HG03103 (cell line): ENCODE measurements around the gene FAP.

ENCODE experiments used
- ATAC-seq: cut with Tn5 transposase; IDR thresholded peaks from one replicate; pipeline ENCODE4 v1.9.1; 2021; ENCODE audit warnings: low read depth; ENCODE audit not compliant: unreplicated experiment

FAP gene

GRCh38 chr2:162243294-162243693 lies at the start of gene FAP:
TSS of gene FAP (minus strand) at chr2:162243445. CDS start at chr2:162243327, 118 bp downstream.
- no peak for ATAC-seq

GRCh38 chr2:162291748-162292147 lies 48.5 kb upstream of the FAP start:
- no peak for ATAC-seq

GRCh38 chr2:162282765-162283425 lies 39.6 kb upstream of the FAP start:
- ATAC-seq, result no peak

DNA sequence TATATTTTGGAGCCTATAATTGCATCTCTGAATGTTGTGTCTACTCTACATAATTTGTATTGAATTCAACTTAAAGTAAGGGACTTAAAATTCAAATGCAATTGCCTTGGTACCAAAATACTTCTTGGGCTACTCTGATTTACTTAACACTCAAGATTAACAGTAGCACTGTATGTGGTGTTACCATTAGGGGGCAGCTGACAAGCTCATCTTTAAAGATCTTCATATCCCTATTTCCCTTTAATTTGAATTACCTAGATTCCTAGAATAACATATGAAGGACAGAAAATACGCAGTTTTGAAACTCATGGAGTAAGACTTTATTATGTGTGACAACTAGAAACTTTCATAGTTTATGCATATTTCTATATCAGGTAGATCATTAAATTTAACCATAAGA lies 37.4 kb upstream of the FAP start:
- no peak for ATAC-seq

- no peak for ATAC-seq
These were observed 34.1 kb upstream of the FAP start for GRCh38 chr2:162277381-162277780.

DNA sequence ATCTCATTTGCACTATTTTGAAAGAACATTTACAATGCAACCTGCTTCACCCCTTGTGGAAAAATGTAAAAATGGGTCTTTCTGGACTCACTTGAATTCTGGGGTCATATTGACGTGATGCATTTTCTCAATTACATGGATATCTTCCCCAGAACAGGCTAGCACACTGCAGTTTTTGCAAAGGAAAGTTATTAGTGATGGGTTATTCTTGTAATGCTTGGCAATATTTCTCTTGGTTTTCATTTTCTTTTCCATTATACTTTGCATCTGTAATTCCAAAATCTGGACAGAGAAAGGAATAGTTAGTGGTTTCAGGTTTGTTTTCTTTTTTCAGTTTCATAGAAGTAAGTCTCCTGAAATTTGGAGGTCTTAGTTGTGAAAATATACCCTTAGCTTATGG lies 24.8 kb upstream of the FAP start:
- no peak for ATAC-seq

GRCh38 chr2:162267496-162267895 lies 24.3 kb upstream of the FAP start:
- no peak for ATAC-seq

DNA sequence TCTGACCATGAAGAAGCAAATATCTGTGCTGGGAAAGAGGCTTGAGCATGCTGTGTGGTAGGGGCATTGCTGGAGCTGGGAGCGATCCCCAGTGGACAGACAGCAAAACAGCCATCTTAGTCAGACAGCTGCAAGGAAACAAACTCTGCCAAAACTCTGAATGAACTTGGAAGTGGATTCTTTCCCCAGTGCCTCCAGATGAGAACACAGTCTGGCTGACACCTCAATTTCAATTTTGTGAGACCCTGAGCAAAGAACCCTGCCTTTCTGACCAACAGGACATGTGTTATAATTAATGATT lies 23.2 kb upstream of the FAP start:
- no peak for ATAC-seq

DNA sequence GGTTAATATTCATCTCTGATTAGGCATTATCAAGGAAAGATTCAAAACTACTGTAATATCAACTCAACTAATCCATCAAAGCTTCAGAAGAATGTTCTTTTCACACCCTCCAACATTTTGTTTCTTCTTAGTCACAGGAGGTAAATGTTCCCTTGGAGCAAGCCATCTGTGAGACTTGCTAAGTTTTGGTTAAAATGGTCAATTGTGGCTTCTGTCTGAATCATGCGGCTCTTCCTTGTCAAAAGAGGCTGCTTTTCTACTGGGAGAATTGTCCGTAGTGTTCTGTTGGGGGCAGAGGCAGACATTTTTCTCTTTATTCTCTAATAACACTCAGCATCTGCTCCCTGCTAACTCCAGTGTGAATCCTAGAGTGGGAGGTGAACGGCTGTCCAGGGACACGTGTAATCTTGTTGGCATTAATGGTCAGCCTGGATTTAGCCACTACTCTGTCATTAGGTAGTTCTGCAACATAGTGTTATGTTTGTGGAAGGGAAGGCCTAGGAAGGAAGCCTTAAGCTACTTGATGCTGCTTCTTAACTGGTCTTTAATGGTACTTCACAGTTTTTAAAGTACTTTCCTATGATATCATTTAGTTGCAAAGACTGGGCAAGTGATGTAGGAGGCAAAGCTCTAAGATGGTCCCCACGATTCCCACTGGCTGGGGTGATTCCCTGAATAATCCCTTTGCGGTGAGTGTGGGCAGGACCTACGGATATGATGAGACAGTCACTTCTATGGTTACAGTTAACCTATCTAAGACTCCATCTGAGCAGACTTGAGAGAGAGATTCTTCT lies 22.6 kb upstream of the FAP start:
- ATAC-seq, result no peak

DNA sequence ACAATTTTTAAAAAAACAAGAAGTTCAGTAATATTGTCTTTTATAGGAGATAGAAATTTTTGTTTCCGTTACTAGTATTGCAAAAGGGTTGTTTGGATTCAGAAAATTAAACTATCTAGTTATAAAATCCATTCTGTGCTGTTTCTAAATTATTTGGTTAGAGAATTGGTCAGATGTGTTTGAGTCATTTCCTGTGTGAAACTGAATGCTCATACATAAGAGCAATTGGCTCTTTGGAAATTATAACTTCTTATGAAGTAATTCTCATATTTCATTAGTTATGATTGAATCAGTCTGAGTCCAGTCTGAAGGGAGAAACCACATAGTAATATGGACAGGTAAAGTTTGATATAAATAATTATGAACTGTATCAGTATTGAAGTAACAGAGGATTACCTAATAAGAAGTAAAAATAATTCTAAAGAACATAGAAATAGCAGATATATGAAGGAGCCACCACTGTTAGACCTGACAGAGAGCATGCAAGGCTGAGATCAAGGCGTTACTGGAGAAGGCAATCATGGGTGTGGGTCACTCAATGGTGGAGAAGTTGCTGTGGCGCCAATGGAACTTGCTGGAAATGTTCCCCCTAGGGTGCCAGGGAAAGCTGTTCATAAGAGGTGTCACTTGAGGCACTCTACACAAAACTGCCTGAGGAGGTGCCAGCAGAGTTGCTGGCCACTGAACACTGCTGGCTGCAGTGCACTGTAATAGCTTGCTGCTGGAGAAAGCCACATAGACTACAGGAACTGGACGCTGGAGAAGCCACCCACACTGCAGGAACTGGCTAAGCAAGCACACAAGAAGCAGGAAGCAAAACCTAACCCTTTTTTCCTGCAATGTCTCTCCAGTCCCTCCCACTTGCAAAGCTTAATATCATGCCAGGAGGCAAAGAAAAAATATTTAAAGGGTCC lies 18.0 kb upstream of the FAP start:
- peak; percentile 40 for ATAC-seq

DNA sequence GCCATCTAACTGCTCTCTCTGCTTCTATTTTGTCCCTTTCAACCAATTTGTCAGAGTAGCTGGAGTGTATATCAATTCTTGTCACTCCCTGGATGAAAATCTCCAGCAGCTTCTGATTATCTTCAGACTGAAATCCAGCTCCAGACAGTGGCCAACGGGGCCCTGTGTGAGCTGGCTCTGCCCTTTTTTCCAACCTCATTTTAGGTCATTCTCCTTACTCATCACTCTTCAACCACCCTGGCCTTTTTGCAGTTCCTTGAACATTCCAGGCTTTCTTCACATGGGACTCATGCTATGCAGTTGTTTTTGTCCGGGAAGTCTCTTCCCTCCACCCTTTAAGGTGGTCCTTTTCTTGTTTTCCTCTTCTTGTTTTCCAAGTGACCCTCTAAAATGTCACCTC lies 15.4 kb upstream of the FAP start:
- ATAC-seq, result no peak

DNA sequence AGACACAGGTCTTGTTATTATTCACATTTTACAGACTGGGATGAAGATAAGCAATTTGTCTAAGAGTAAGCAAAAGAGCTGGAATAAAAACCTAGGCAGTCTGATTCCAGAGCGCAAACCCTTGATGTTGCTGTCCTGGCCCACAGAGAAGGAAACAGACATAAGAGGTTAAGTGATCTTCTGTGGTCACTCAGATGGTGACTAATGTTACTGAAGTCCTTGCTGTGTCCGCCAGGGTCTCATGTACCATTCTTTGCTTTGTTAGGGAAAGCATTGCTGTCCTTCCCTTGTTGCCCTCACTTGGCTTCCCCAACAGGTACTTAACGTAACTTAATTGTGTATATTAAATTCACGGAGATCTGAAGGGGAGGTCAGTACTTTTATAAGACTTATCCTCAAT lies 14.9 kb upstream of the FAP start:
- no peak for ATAC-seq

DNA sequence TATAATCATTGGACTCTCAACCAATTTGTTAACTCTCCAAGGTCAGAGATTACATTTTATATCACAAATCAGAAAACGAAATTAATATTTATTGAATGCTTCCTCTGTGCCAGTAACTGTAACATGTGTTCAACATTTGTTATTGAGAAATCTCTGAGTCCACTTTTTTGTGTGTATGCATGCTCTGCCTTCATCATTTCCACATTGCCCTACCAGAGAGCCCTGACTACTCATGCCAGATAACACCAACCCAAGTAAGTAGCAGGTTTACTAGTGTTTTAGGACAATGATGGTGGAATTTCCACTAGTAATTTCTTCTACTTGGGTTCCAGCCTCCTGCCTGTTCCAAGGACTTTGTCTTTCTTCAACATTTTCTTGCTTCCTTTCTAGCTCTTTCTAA lies 14.2 kb upstream of the FAP start:
- ATAC-seq, result no peak

- ATAC-seq, result no peak
These were observed 13.3 kb upstream of the FAP start for GRCh38 chr2:162256591-162256991.

DNA sequence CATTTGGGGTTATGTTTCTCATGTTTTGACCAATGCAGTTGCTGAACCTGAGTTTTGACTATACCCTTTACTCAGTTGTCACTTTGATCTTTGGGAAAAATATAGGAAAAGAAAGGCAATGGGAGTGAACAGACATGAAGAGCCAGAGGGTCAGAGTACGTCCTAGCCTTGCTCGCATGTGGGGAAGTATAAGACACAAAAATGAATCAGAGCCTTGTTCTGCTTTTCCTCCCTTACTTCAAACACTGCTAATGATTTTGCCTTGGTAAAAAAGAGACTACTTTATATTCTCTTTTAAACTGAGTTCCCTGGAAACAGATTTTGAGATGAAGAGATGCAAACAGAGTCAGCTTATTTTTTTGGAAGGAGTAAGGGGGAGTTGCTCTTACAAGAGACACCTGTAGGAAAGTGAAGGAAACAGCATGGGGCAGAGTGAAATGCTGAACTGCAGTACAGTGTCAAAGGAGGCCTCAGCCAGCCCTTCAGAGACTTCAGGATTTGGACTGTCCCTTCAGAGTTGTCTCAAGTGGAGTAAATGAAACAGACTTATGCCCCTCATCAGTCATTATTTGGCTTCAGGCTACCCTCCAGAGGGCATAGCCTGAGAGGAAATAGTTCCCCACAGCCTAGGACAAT lies 11.1 kb upstream of the FAP start:
- no peak for ATAC-seq

DNA sequence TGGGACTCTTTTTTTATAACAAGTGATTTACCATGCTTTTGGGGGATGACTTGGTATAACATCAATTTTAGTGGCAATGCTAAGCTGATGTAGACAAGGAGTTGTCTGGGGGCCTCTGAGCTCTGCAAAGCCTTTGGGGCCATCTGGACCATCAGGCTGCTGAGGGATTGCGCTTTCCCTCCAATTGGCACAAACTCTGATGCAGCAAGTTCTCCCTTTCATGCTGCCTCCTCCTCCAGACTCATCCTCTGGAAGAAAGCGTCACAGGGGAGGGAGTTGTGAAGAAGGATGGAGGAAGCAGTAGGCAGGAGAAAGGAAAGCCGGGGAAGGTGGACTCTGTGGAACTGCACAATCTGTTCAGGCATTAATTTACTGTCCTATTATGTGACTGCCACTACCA lies 10.2 kb upstream of the FAP start:
- no peak for ATAC-seq

DNA sequence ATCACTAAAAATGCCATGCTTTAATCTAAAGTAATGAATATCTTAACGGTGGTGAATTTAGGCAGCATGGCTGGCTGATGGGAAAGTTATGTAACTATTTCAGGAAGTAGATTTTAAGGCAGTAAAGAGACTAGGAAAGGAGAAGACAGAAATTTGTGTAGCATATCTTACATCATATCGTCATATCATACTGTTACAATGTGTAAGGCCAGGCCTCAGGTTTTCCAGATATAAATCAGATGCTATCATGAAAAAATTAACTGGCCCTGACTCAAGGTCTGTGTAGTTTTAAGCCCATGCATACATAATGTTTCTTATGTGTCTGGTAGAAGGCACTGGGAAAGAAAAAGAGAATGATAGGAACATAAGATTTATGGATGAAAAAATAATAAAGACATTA lies 8.9 kb upstream of the FAP start:
- no peak for ATAC-seq

GRCh38 chr2:162245781-162246180 lies 2.5 kb upstream of the FAP start:
- no peak for ATAC-seq

GRCh38 chr2:162245061-162245460 lies 1.8 kb upstream of the FAP start:
- no peak for ATAC-seq

- ATAC-seq, result no peak
These were observed 1.3 kb upstream of the FAP start for GRCh38 chr2:162244541-162245031.

- ATAC-seq, result no peak
These were observed 470 bp upstream of the FAP start for GRCh38 chr2:162243715-162244114.
